OCI-LY7 (cell line): ENCODE data around the gene CBLL2. TPM values are rescaled to one million over a fixed set of nuclear protein-coding genes. Genes with fewer than 3 reads are reported as not detected.

Source experiments
- BruUV-seq: library from RNA; stranded (reverse); fragments of 400-500 nt; replicated peaks from 2 replicates; lab custom pipeline; 2021; lab: Mats Ljungman, UMichigan
- CTCF ChIA-PET: fragments of 300-600 bp; sonication (Branson Sonifier 250); formaldehyde crosslinking; loops from one replicate; lab custom pipeline; 2022; ENCODE audit warnings: antibody characterized with exemption; ENCODE audit not compliant: unreplicated experiment; lab: Charles Lee
- POLR2A ChIA-PET: fragments of 300-600 bp; sonication (Branson Sonifier 250); formaldehyde crosslinking; loops from one replicate; lab custom pipeline; 2022; ENCODE audit warnings: antibody characterized with exemption; lab: Charles Lee
- DNase-seq: peaks from one replicate; pipeline ENCODE4 v3.0.0-alpha.2; 2015; ENCODE audit warnings: low spot score
- H2AFZ ChIP-seq: fragments of 200-600 bp; sonication (generic), shearing (Covaris generic); 2 replicates; pipeline ENCODE4 v1.6.1; 2014; ENCODE audit warnings: mild to moderate bottlenecking, antibody characterized with exemption, low read length, moderate library complexity
- H3K27ac ChIP-seq: fragments of 200-600 bp; sonication (generic); 2 replicates; pipeline ENCODE4 v1.5.1; 2014; ENCODE audit warnings: mixed run types, low read depth, mild to moderate bottlenecking, moderate library complexity, low read length, inconsistent platforms; ENCODE audit not compliant: poor library complexity, severe bottlenecking
- H3K36me3 ChIP-seq: fragments of 200-600 bp; sonication (generic); 2 replicates; pipeline ENCODE4 v1.6.1; 2014; ENCODE audit warnings: mild to moderate bottlenecking, antibody characterized with exemption, low read length, moderate library complexity, mixed read lengths; ENCODE audit not compliant: insufficient read depth
- H3K4me1 ChIP-seq: fragments of 200-600 bp; sonication (generic); 2 replicates; pipeline ENCODE4 v1.5.1; 2014; ENCODE audit warnings: mild to moderate bottlenecking, low read length; ENCODE audit not compliant: insufficient read depth, poor library complexity, severe bottlenecking
- H3K4me2 ChIP-seq: fragments of 200-600 bp; sonication (generic); 2 replicates; pipeline ENCODE4 v1.6.1; 2014; ENCODE audit warnings: mild to moderate bottlenecking, low read length
- H3K4me3 ChIP-seq: fragments of 200-600 bp; sonication (generic); 2 replicates; pipeline ENCODE4 v1.5.1; 2014; ENCODE audit warnings: mild to moderate bottlenecking, low read depth, low read length; ENCODE audit not compliant: poor library complexity, severe bottlenecking
- H3K79me2 ChIP-seq: fragments of 200-600 bp; sonication (generic); 2 replicates; pipeline ENCODE4 v1.6.1; 2016; ENCODE audit warnings: low read depth, mild to moderate bottlenecking, low read length, moderate library complexity, mixed read lengths; ENCODE audit not compliant: insufficient read depth
- H3K9me2 ChIP-seq: fragments of 200-600 bp; sonication (generic); 2 replicates; pipeline ENCODE4 v1.6.1; 2016; ENCODE audit warnings: mild to moderate bottlenecking, low read length, mixed read lengths; ENCODE audit not compliant: insufficient read depth
- H3K9me3 ChIP-seq: fragments of 200-600 bp; sonication (generic); 2 replicates; pipeline ENCODE4 v1.6.1; 2014; ENCODE audit warnings: mild to moderate bottlenecking, mixed run types, low read length, mixed read lengths
- H4K20me1 ChIP-seq: fragments of 200-600 bp; sonication (generic); 2 replicates; pipeline ENCODE4 v1.6.1; 2014; ENCODE audit warnings: mild to moderate bottlenecking, antibody characterized with exemption, low read length, moderate library complexity, mixed read lengths; ENCODE audit not compliant: insufficient read depth
- CTCF ChIP-seq: fragments of 200-600 bp; sonication (generic); conservative IDR thresholded peaks from 2 replicates; pipeline ENCODE4 v1.5.1; 2014; ENCODE audit warnings: mild to moderate bottlenecking, antibody characterized with exemption, low read length, moderate library complexity, mixed read lengths
- EZH2phosphoT487 ChIP-seq: fragments of 200-600 bp; sonication (generic); IDR thresholded peaks from 2 replicates; pipeline ENCODE4 v1.6.1; 2018; ENCODE audit warnings: low read depth, borderline replicate concordance, mild to moderate bottlenecking, mixed run types, antibody characterized with exemption, low read length, moderate library complexity, mixed read lengths
- intact Hi-C: fragments of 100-400 bp; cut with micrococcal nuclease; formaldehyde crosslinking; loops from one replicate; pipeline ENCODE4 v1.10.0; 2022; ENCODE audit not compliant: unreplicated experiment
- total RNA-seq, 2 experiments: library from RNA; depleted of rRNA in 1 of 2; stranded (reverse); fragments of >200 nt in 1 of 2; shearing (Covaris generic) in 1 of 2; gene quantifications; 2 replicates each; pipeline ENCODE4 v1.2.3, GENCODE V29; 2014 to 2022

Gene CBLL2
- total RNA-seq, 2 experiments from 2014 or later: not detected

GRCh38 chrX:22248401-22248800 is 24.3 kb upstream of the CBLL2 start:
- no peaks in the 10 kb centered on the region for H3K9me3 ChIP-seq
- POLR2A ChIA-PET: no interaction called here
- H2AFZ ChIP-seq: no peak overlapping the region
- no peak for DNase-seq
- TF ChIP-seq EZH2phosphoT487 (no peak), CTCF (no peak)
- no peaks in the 10 kb centered on the region for H3K79me2 ChIP-seq
- intact Hi-C loops: no loop called here
- H3K27ac ChIP-seq: no peak overlapping the region
- H3K4me3 ChIP-seq: no peak overlapping the region
- no TSS peak for BruUV-seq
- H4K20me1 ChIP-seq: no peaks in the 10 kb centered on the region
- H3K4me1 ChIP-seq: no peaks in the 10 kb centered on the region
- CTCF ChIA-PET: no interaction called here
- no peak overlapping the region for H3K4me2 ChIP-seq
- H3K9me2 ChIP-seq: no peaks in the 10 kb centered on the region
- no peaks in the 10 kb centered on the region for H3K36me3 ChIP-seq

- DNase-seq: no peak
- H3K36me3 ChIP-seq: no peaks in the 10 kb centered on the region
- intact Hi-C loops: no loop called here
- no peaks in the 10 kb centered on the region for H3K4me1 ChIP-seq
- no TSS peak for BruUV-seq
- CTCF ChIA-PET: no interaction called here
- POLR2A ChIA-PET: no interaction called here
- H3K27ac ChIP-seq: no peak overlapping the region
- H2AFZ ChIP-seq: no peak overlapping the region
- H3K79me2 ChIP-seq: no peaks in the 10 kb centered on the region
- H3K4me3 ChIP-seq: no peak overlapping the region
- no peak for TF ChIP-seq CTCF
- no peak for TF ChIP-seq EZH2phosphoT487
- no peaks in the 10 kb centered on the region for H3K9me2 ChIP-seq
- no peaks in the 10 kb centered on the region for H3K9me3 ChIP-seq
- no peak overlapping the region for H3K4me2 ChIP-seq
- no peaks in the 10 kb centered on the region for H4K20me1 ChIP-seq
Observed at GRCh38 chrX:22249371-22249770, 23.3 kb upstream of the CBLL2 start.

GRCh38 chrX:22268706-22269105 is 4.0 kb upstream of the CBLL2 start:
- H3K4me1 ChIP-seq: no peaks in the 10 kb centered on the region
- no peak overlapping the region for H3K27ac ChIP-seq
- H2AFZ ChIP-seq: no peak overlapping the region
- ChIA-PET POLR2A (no interaction called here), CTCF (no interaction called here)
- DNase-seq: no peak
- intact Hi-C loops: no loop called here
- H3K9me2 ChIP-seq: no peaks in the 10 kb centered on the region
- no peaks in the 10 kb centered on the region for H3K36me3 ChIP-seq
- H3K79me2 ChIP-seq: no peaks in the 10 kb centered on the region
- H3K9me3 ChIP-seq: no peaks in the 10 kb centered on the region
- H3K4me3 ChIP-seq: no peak overlapping the region
- BruUV-seq: no TSS peak
- no peak overlapping the region for H3K4me2 ChIP-seq
- TF ChIP-seq CTCF (no peak), EZH2phosphoT487 (no peak)
- H4K20me1 ChIP-seq: no peaks in the 10 kb centered on the region
